Tibial nerve (tissue), 4 donors: ENCODE results near the gene RPS19BP1. TPM values are rescaled to one million over a fixed set of nuclear protein-coding genes. Genes with fewer than 3 reads are reported as not detected.

Experiments
- DNase-seq, 2 donors: peaks; one replicate each; pipeline ENCODE4 v3.0.0-alpha.2; 2019; ENCODE audit warnings: low spot score in 2 of 2
- H3K27ac ChIP-seq, 4 donors: fragments of 200-600 bp; sonication (generic) in 3 of 4; one replicate each; pipeline ENCODE4 v1.5.1; 2017 to 2019; ENCODE audit warnings: mild to moderate bottlenecking in 1 of 4
- H3K27me3 ChIP-seq, 2 donors: fragments of 200-600 bp; sonication (generic) in 1 of 2; one replicate each; pipeline versions ENCODE4 v1.5.1 to v1.6.0; 2017 to 2019
- H3K36me3 ChIP-seq, 3 donors: fragments of 200-600 bp; sonication (generic); one replicate each; pipeline ENCODE4 v1.5.1; 2018 to 2019
- H3K4me1 ChIP-seq, 4 donors: fragments of 200-600 bp; sonication (generic) in 3 of 4; one replicate each; pipeline ENCODE4 v1.5.1; 2017 to 2019
- H3K4me3 ChIP-seq, 4 donors: fragments of 200-600 bp; sonication (generic) in 3 of 4; one replicate each; pipeline ENCODE4 v1.5.1; 2017 to 2019; ENCODE audit warnings: mild to moderate bottlenecking in 1 of 4, moderate library complexity in 1 of 4
- H3K9me3 ChIP-seq, 4 donors: fragments of 200-600 bp; sonication (generic) in 3 of 4; one replicate each; pipeline ENCODE4 v1.5.1; 2017 to 2019
- EP300 ChIP-seq, 2 donors: sonication (generic); formaldehyde crosslinking; IDR thresholded peaks; one replicate each; pipeline ENCODE4 v1.6.1; 2017; ENCODE audit warnings: antibody characterized with exemption in 2 of 2, mild to moderate bottlenecking in 1 of 2
- POLR2A ChIP-seq, 2 donors: fragments of 450-650 bp; IDR thresholded peaks; one replicate each; pipeline ENCODE4 v1.6.1; 2017; ENCODE audit warnings: antibody characterized with exemption in 2 of 2, mild to moderate bottlenecking in 2 of 2, moderate library complexity in 2 of 2
- WGBS, 2 donors: methylation state at CpG; one replicate each; pipeline ENCODE4 v1.1.5; 2018; 5-methylcytosine and 5-hydroxymethylcytosine counted together
- total RNA-seq, 4 donors: library from RNA; depleted of rRNA; stranded (reverse); fragments of >200 nt; gene quantifications; one replicate each; pipeline ENCODE4 v1.1.0, GENCODE V29; 2016
- TF ChIP-seq, protein P1 (sequence below), 5 experiments: fragments of 200-600 bp in 3 of 5; fragments of 450-650 bp in 2 of 5; sonication (generic) in 3 of 5; IDR thresholded peaks; one replicate each; pipeline ENCODE4 v1.5.1; 2016 to 2019; ENCODE audit warnings: antibody characterized with exemption in 5 of 5, mild to moderate bottlenecking in 3 of 5, moderate library complexity in 2 of 5

RPS19BP1 gene
- total RNA-seq, 4 donors from 2014 or later, result 178 to 206 (median 197) TPM

DNA sequence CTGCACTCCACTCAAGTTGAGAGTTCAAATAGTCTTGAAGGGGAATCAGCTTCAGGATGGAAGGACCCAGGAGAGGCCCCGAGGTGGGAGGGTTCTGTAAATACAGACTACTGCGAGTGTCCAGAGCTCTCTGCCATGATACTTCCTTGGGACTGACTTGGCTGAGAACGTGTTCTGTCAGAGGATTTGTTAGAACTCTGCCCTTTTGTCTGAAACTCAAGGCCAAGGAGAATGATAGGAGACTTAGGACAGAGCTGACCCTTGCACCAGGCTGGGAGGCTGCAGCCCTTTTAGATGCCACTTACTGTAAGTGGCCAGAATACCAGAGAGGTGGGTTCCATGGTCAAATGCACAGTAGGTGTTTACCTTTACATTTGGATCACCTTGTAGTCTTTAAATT lies 15.1 kb downstream of the RPS19BP1 start:
- 72 to 78% methylated on average over 3 of the region's 3 CpGs for WGBS, 2 donors
- TF ChIP-seq EP300 (IDR thresholded peaks at IDR 0.05) (no peak), POLR2A (IDR thresholded peaks at IDR 0.05) (no peak)
- TF ChIP-seq, protein P1, sequence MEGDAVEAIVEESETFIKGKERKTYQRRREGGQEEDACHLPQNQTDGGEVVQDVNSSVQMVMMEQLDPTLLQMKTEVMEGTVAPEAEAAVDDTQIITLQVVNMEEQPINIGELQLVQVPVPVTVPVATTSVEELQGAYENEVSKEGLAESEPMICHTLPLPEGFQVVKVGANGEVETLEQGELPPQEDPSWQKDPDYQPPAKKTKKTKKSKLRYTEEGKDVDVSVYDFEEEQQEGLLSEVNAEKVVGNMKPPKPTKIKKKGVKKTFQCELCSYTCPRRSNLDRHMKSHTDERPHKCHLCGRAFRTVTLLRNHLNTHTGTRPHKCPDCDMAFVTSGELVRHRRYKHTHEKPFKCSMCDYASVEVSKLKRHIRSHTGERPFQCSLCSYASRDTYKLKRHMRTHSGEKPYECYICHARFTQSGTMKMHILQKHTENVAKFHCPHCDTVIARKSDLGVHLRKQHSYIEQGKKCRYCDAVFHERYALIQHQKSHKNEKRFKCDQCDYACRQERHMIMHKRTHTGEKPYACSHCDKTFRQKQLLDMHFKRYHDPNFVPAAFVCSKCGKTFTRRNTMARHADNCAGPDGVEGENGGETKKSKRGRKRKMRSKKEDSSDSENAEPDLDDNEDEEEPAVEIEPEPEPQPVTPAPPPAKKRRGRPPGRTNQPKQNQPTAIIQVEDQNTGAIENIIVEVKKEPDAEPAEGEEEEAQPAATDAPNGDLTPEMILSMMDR (IDR thresholded peaks at IDR 0.05), result no peak
- peak overlapping the region in 1 of 4 donors; percentile 11 for H3K27ac ChIP-seq
- H3K4me3 ChIP-seq, result no peak overlapping the region
- H3K27me3 ChIP-seq, result no peaks in the 10 kb centered on the region
- H3K4me1 ChIP-seq, result peaks cover 0 to 39% (median 26%) of the 10 kb centered on the region in 4 donors
- H3K9me3 ChIP-seq, result no peaks in the 10 kb centered on the region
- H3K36me3 ChIP-seq, result peaks cover 0 to 62% (median 31%) of the 10 kb centered on the region in 3 donors
- no peak for DNase-seq

GRCh38 chr22:39515266-39516050 lies 17.1 kb downstream of the RPS19BP1 start:
- Histone ChIP-seq H3K4me1 (peaks cover 0 to 28% (median 13%) of the 10 kb centered on the region in 4 donors), H3K27ac (no peak overlapping the region), H3K4me3 (no peak overlapping the region), H3K27me3 (no peaks in the 10 kb centered on the region), H3K36me3 (peaks cover 4 to 67% (median 27%) of the 10 kb centered on the region in 3 donors), H3K9me3 (no peaks in the 10 kb centered on the region)
- DNase-seq, result no peak
- TF ChIP-seq EP300 (IDR thresholded peaks at IDR 0.05), result no peak
- 84 to 87% methylated on average over 12 of the region's 12 CpGs for WGBS, 2 donors

- Histone ChIP-seq H3K36me3 (peaks cover 4 to 77% (median 32%) of the 10 kb centered on the region in 3 donors), H3K4me3 (no peak overlapping the region), H3K4me1 (peaks cover 0 to 27% (median 13%) of the 10 kb centered on the region in 4 donors), H3K9me3 (no peaks in the 10 kb centered on the region), H3K27me3 (no peaks in the 10 kb centered on the region), H3K27ac (no peak overlapping the region)
- DNase-seq, result peak; percentile 72 to 93
- no peak for TF ChIP-seq POLR2A (IDR thresholded peaks at IDR 0.05)
- TF ChIP-seq, protein P1 (IDR thresholded peaks at IDR 0.05), result peak; percentile 67 to 77 (median 68)
- no peak for TF ChIP-seq EP300 (IDR thresholded peaks at IDR 0.05)
- 30 to 35% methylated on average over 8 of the region's 8 CpGs for WGBS, 2 donors
Observed at GRCh38 chr22:39514373-39514973, 18.1 kb downstream of the RPS19BP1 start.

- Histone ChIP-seq H3K4me1 (peaks cover 0 to 20% (median 8%) of the 10 kb centered on the region in 4 donors), H3K4me3 (no peak overlapping the region), H3K27ac (no peak overlapping the region), H3K36me3 (peaks cover 4 to 84% (median 32%) of the 10 kb centered on the region in 3 donors), H3K27me3 (no peaks in the 10 kb centered on the region), H3K9me3 (no peaks in the 10 kb centered on the region)
- 84 to 91% methylated on average over 17 of the region's 18 CpGs for WGBS, 2 donors
- TF ChIP-seq EP300 (IDR thresholded peaks at IDR 0.05) (no peak), POLR2A (IDR thresholded peaks at IDR 0.05) (no peak)
- TF ChIP-seq, protein P1 (IDR thresholded peaks at IDR 0.05), result no peak
- DNase-seq, result no peak
Observed at GRCh38 chr22:39513791-39514190, 18.8 kb downstream of the RPS19BP1 start.

DNA sequence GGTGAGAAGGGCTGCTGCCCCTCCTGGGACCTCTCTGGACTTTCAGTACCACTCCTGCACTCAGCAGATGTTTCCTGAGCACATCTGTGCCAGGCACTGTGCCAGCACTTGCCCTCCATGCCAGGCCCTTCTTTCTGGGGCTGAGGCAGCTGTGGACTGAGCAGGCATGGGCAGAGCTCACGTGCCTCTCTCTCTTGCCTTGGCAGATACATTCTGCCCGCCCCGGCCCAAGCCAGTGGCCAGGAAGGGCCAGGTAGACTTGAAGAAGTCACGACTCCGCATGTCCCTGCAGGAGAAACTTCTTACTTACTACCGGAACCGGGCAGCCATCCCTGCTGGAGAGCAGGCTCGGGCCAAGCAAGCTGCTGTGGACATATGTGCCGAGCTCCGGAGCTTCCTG lies 20.5 kb downstream of the RPS19BP1 start:
- H3K9me3 ChIP-seq, result no peaks in the 10 kb centered on the region
- no peaks in the 10 kb centered on the region for H3K27me3 ChIP-seq
- 86 to 92% methylated on average over 10 of the region's 10 CpGs for WGBS, 2 donors
- no peak overlapping the region for H3K27ac ChIP-seq
- TF ChIP-seq EP300 (IDR thresholded peaks at IDR 0.05), result no peak
- TF ChIP-seq, protein P1 (IDR thresholded peaks at IDR 0.05), result no peak
- no peak for DNase-seq
- H3K4me3 ChIP-seq, result no peak overlapping the region
- peaks cover 4 to 97% (median 32%) of the 10 kb centered on the region in 3 donors for H3K36me3 ChIP-seq
- H3K4me1 ChIP-seq, result peaks cover 0 to 11% (median 0%) of the 10 kb centered on the region in 4 donors
